ENCODE results near the gene GRIN2C. TPM values are rescaled to one million over a fixed set of nuclear protein-coding genes. Genes with fewer than 3 reads are reported as not detected.

Gene GRIN2C
- total and polyA plus RNA-seq, 9 donors, result 0.11 to 0.82 (median 0.36) TPM

GRCh38 chr17:74795327-74796020 lies 64.2 kb downstream of the GRIN2C start:
- Histone ChIP-seq H3K27ac (no peak overlapping the region), H3K4me3 (no peak overlapping the region), H3K27me3 (no peaks in the 10 kb centered on the region), H3K9me3 (no peaks in the 10 kb centered on the region), H3K4me1 (ENCODE audit: insufficient read depth) (no peaks in the 10 kb centered on the region), H3K36me3 (no peaks in the 10 kb centered on the region)
- intact Hi-C loops (cut with DNase I), result loop anchor here in 1 of 4 donors (10.0 kb wide), 1 partner anchor 159 kb away; no protein-coding TSS in a partner anchor
- no peak for TF ChIP-seq CTCF (IDR thresholded peaks at IDR 0.05)
- TF ChIP-seq EP300 (IDR thresholded peaks at IDR 0.05), result no peak
- TF ChIP-seq POLR2A (IDR thresholded peaks at IDR 0.05), result no peak
- 87 to 90% (median 88%) methylated on average over 18 of the region's 18 CpGs for WGBS, 3 donors
- DNase-seq, result no peak

GRCh38 chr17:74792586-74793105 lies 67.0 kb downstream of the GRIN2C start:
- H3K4me3 ChIP-seq, result no peak overlapping the region
- no peaks in the 10 kb centered on the region for H3K9me3 ChIP-seq
- H3K27me3 ChIP-seq, result no peaks in the 10 kb centered on the region
- intact Hi-C loops (cut with DNase I), result loop anchor here in 3 of 4 donors (5.0 to 10.0 kb wide), 4 partner anchors 70 to 165 kb away; no protein-coding TSS in a partner anchor
- 89 to 92% (median 89%) methylated on average over 12 of the region's 12 CpGs for WGBS, 3 donors
- H3K4me1 ChIP-seq (ENCODE audit: insufficient read depth), result no peaks in the 10 kb centered on the region
- H3K27ac ChIP-seq, result no peak overlapping the region
- no peaks in the 10 kb centered on the region for H3K36me3 ChIP-seq
- DNase-seq, result no peak
- TF ChIP-seq CTCF (IDR thresholded peaks at IDR 0.05) (no peak), POLR2A (IDR thresholded peaks at IDR 0.05) (no peak), EP300 (IDR thresholded peaks at IDR 0.05) (no peak)

Other genes with a start within 250 kb of the GRIN2C start
- gene CD300E, start 236.1 kb downstream of the GRIN2C start, total RNA-seq, result under 1 TPM; 0.11 to 0.79 (median 0.15) TPM
- gene CD300E, start 236.1 kb downstream of the GRIN2C start, polyA plus RNA-seq, result 1 to 10 TPM in 1 of 2 donors, under 1 TPM in 1; 0.30 to 1.1 TPM
- 1 to 10 TPM in 2 of 7 donors, under 1 TPM in 4, not detected in 1; 0.23 to 3.9 (median 0.34) TPM for gene CD300LF, start 147.0 kb downstream of the GRIN2C start, total RNA-seq
- 1 to 10 TPM in 1 of 2 donors, under 1 TPM in 1; 0.36 to 2.6 TPM for gene CD300LF, start 147.0 kb downstream of the GRIN2C start, polyA plus RNA-seq
- under 1 TPM in 5 of 7 donors, not detected in 2; 0.45 to 0.72 (median 0.57) TPM for gene RAB37, start 122.6 kb downstream of the GRIN2C start, total RNA-seq
- 1 to 10 TPM in 1 of 2 donors, under 1 TPM in 1; 0.58 to 2.4 TPM for gene RAB37, start 122.6 kb downstream of the GRIN2C start, polyA plus RNA-seq
- 100 to 1,000 TPM in 1 of 7 donors, 10 to 100 TPM in 6; 12.1 to 101 (median 21.7) TPM for gene NHERF1, start 111.3 kb downstream of the GRIN2C start, total RNA-seq
- 10 to 100 TPM; 13.9 to 21.0 TPM for gene NHERF1, start 111.3 kb downstream of the GRIN2C start, polyA plus RNA-seq
- 10 to 100 TPM; 24.7 to 87.0 (median 56.8) TPM for gene NAT9, start 83.5 kb downstream of the GRIN2C start, total RNA-seq
- 10 to 100 TPM; 19.7 to 44.8 TPM for gene NAT9, start 83.5 kb downstream of the GRIN2C start, polyA plus RNA-seq
- gene FDXR, start 13.1 kb upstream of the GRIN2C start, total RNA-seq, result 10 to 100 TPM; 11.1 to 50.8 (median 43.4) TPM
- gene FDXR, start 13.1 kb upstream of the GRIN2C start, polyA plus RNA-seq, result 10 to 100 TPM; 13.6 to 26.5 TPM
- gene FADS6, start 33.7 kb upstream of the GRIN2C start, total RNA-seq, result under 1 TPM in 1 of 7 donors, not detected in 6; 0.42 TPM
- gene FADS6, start 33.7 kb upstream of the GRIN2C start, polyA plus RNA-seq, result under 1 TPM in 1 of 2 donors, not detected in 1; 0.12 TPM
- gene USH1G, start 63.4 kb upstream of the GRIN2C start, total RNA-seq, result 1 to 10 TPM in 4 of 7 donors, under 1 TPM in 3; 0.57 to 1.4 (median 1.1) TPM
- gene USH1G, start 63.4 kb upstream of the GRIN2C start, polyA plus RNA-seq, result under 1 TPM; 0.08 to 0.29 TPM
- not detected for gene OTOP2, start 64.4 kb upstream of the GRIN2C start, total RNA-seq
- gene OTOP2, start 64.4 kb upstream of the GRIN2C start, polyA plus RNA-seq, result not detected
- not detected for gene OTOP3, start 76.0 kb upstream of the GRIN2C start, total RNA-seq
- not detected for gene OTOP3, start 76.0 kb upstream of the GRIN2C start, polyA plus RNA-seq
- gene HID1, start 112.9 kb upstream of the GRIN2C start, total RNA-seq, result 10 to 100 TPM in 2 of 7 donors, 1 to 10 TPM in 5; 1.8 to 21.6 (median 5.2) TPM
- gene HID1, start 112.9 kb upstream of the GRIN2C start, polyA plus RNA-seq, result 1 to 10 TPM; 4.1 to 7.2 TPM
- gene CDR2L, start 127.7 kb upstream of the GRIN2C start, total RNA-seq, result 10 to 100 TPM in 1 of 7 donors, 1 to 10 TPM in 6; 4.5 to 19.2 (median 5.8) TPM
- 1 to 10 TPM; 2.1 to 3.3 TPM for gene CDR2L, start 127.7 kb upstream of the GRIN2C start, polyA plus RNA-seq
- 10 to 100 TPM; 17.9 to 40.6 (median 22.0) TPM for gene MRPL58, start 152.8 kb upstream of the GRIN2C start, total RNA-seq
- 10 to 100 TPM; 24.3 to 39.7 TPM for gene MRPL58, start 152.8 kb upstream of the GRIN2C start, polyA plus RNA-seq
- 100 to 1,000 TPM; 137 to 226 (median 153) TPM for gene ATP5PD, start 187.1 kb upstream of the GRIN2C start, total RNA-seq
- gene ATP5PD, start 187.1 kb upstream of the GRIN2C start, polyA plus RNA-seq, result 100 to 1,000 TPM; 199 to 331 TPM
- gene KCTD2, start 187.3 kb upstream of the GRIN2C start, total RNA-seq, result 10 to 100 TPM; 25.0 to 62.5 (median 50.2) TPM
- gene KCTD2, start 187.3 kb upstream of the GRIN2C start, polyA plus RNA-seq, result 10 to 100 TPM; 35.8 to 66.8 TPM
- 10 to 100 TPM in 5 of 7 donors, 1 to 10 TPM in 2; 6.0 to 20.6 (median 12.6) TPM for gene SLC16A5, start 228.1 kb upstream of the GRIN2C start, total RNA-seq
- 1 to 10 TPM; 2.0 to 10.0 TPM for gene SLC16A5, start 228.1 kb upstream of the GRIN2C start, polyA plus RNA-seq